Liver (tissue), 9 donors: ENCODE measurements around the gene ATP13A2. TPM values are rescaled to one million over a fixed set of nuclear protein-coding genes. Genes with fewer than 3 reads are reported as not detected.

Experiments used
- DNase-seq: peaks from one replicate; pipeline ENCODE4 v3.0.0-alpha.2; 2017; ENCODE audit warnings: low spot score
- H3K27ac ChIP-seq, 2 donors: one replicate each; pipeline ENCODE4 v1.7.0; 2013; ENCODE audit warnings: inconsistent platforms in 2 of 2, low read length in 2 of 2, control low read depth in 1 of 2, low read depth in 1 of 2, mild to moderate bottlenecking in 1 of 2
- H3K27me3 ChIP-seq, 4 donors: one replicate each; pipeline versions ENCODE4 v1.6.1 to v1.7.0; 2013; ENCODE audit warnings: low read length in 3 of 4, inconsistent platforms in 1 of 4, mild to moderate bottlenecking in 1 of 4, moderate library complexity in 1 of 4; ENCODE audit not compliant: control insufficient read depth in 4 of 4, insufficient read depth in 4 of 4
- H3K36me3 ChIP-seq, 4 donors: one replicate each; pipeline versions ENCODE4 v1.6.1 to v1.7.0; 2013; ENCODE audit warnings: low read length in 3 of 4, mild to moderate bottlenecking in 3 of 4, low read depth in 1 of 4, moderate library complexity in 1 of 4; ENCODE audit not compliant: control insufficient read depth in 4 of 4, insufficient read depth in 3 of 4
- H3K4me1 ChIP-seq, 4 donors: one replicate each; pipeline versions ENCODE4 v1.6.1 to v1.7.0; 2013; ENCODE audit warnings: low read length in 3 of 4, mild to moderate bottlenecking in 3 of 4, moderate library complexity in 1 of 4; ENCODE audit not compliant: control insufficient read depth in 4 of 4, insufficient read depth in 4 of 4
- H3K4me3 ChIP-seq, 3 donors: one replicate each; pipeline versions ENCODE4 v1.6.1 to v1.7.0; 2013; ENCODE audit warnings: low read length in 3 of 3, control low read depth in 1 of 3, low read depth in 1 of 3, mild to moderate bottlenecking in 1 of 3
- H3K9ac ChIP-seq, 2 donors: one replicate each; pipeline ENCODE4 v1.7.0; 2013; ENCODE audit warnings: low read length in 2 of 2, mild to moderate bottlenecking in 2 of 2, moderate library complexity in 2 of 2, control low read depth in 1 of 2, low read depth in 1 of 2
- H3K9me3 ChIP-seq, 4 donors: one replicate each; pipeline versions ENCODE4 v1.6.1 to v1.7.0; 2013; ENCODE audit warnings: low read length in 3 of 4; ENCODE audit not compliant: control insufficient read depth in 4 of 4
- ATF3 ChIP-seq: IDR thresholded peaks from 2 replicates; pipeline ENCODE4 v1.6.1; 2016; ENCODE audit warnings: antibody characterized with exemption
- FOXA1 ChIP-seq: IDR thresholded peaks from 2 replicates; pipeline ENCODE4 v1.6.1; 2016; ENCODE audit warnings: antibody characterized with exemption
- FOXA2 ChIP-seq: IDR thresholded peaks from 2 replicates; pipeline ENCODE4 v1.6.1; 2016; ENCODE audit warnings: antibody characterized with exemption
- HNF4A ChIP-seq, 2 donors: conservative IDR thresholded peaks; 2 replicates each; pipeline ENCODE4 v1.6.1; 2016; ENCODE audit warnings: antibody characterized with exemption in 2 of 2, mild to moderate bottlenecking in 2 of 2
- HNF4G ChIP-seq: IDR thresholded peaks from 2 replicates; pipeline ENCODE4 v1.6.1; 2016; ENCODE audit warnings: antibody characterized with exemption
- RAD21 ChIP-seq, 2 donors: IDR thresholded peaks; 2 replicates each; pipeline ENCODE4 v1.6.1; 2016; ENCODE audit warnings: antibody characterized with exemption in 2 of 2, mild to moderate bottlenecking in 2 of 2
- RXRA ChIP-seq, 2 donors: IDR thresholded peaks; 2 replicates each; pipeline ENCODE4 v1.6.1; 2017 to 2018; ENCODE audit warnings: antibody characterized with exemption in 2 of 2, mild to moderate bottlenecking in 1 of 2
- YY1 ChIP-seq: IDR thresholded peaks from 2 replicates; pipeline ENCODE4 v1.6.1; 2016; ENCODE audit warnings: antibody characterized with exemption, mild to moderate bottlenecking
- ZBTB33 ChIP-seq: IDR thresholded peaks from 2 replicates; pipeline ENCODE4 v1.6.1; 2016; ENCODE audit warnings: antibody characterized with exemption
- WGBS: extraction: QIAGEN DNeasy Blood & Tissue Kit; methylation state at CpG from one replicate; pipeline ENCODE4 v1.1.7; 2013; 5-methylcytosine and 5-hydroxymethylcytosine counted together
- polyA plus RNA-seq, 2 donors: library from polyadenylated mRNA; stranded (reverse) in 1 of 2; unstranded in 1 of 2; fragments of 200-250 nt in 1 of 2; fragments of >200 nt in 1 of 2; fragmentation: Nextera tagmentation in 1 of 2; extraction: Ambion mirVana in 1 of 2; gene quantifications; one replicate each; pipeline versions ENCODE4 v1.2.1 to v1.2.3, GENCODE V29; 2013 to 2015
- total RNA-seq, 2 donors: library from RNA; depleted of rRNA; stranded (reverse); fragments of >200 nt; gene quantifications; one replicate each; pipeline ENCODE4 v1.2.3, GENCODE V29; 2014
- TF ChIP-seq, protein P1 (sequence below): fragments of 150-350 bp; IDR thresholded peaks from 2 replicates; pipeline ENCODE4 v1.5.1; 2017; ENCODE audit warnings: improper control_type of control experiment, low read depth, low read length; ENCODE audit not compliant: missing input control
- TF ChIP-seq, protein P2 (sequence below): IDR thresholded peaks from 2 replicates; pipeline ENCODE4 v1.6.1; 2016; ENCODE audit warnings: antibody characterized with exemption
- TF ChIP-seq, protein P3 (sequence below): IDR thresholded peaks from 2 replicates; pipeline ENCODE4 v1.6.1; 2016; ENCODE audit warnings: antibody characterized with exemption, mild to moderate bottlenecking
- donor health status: healthy.
- donor health status: healthy.
- donor health status: healthy.
- donor health status: healthy.
- donor health status: healthy.

Gene ATP13A2
- total and polyA plus RNA-seq, 4 donors = 2.4 to 12.2 (median 8.1) TPM

DNA sequence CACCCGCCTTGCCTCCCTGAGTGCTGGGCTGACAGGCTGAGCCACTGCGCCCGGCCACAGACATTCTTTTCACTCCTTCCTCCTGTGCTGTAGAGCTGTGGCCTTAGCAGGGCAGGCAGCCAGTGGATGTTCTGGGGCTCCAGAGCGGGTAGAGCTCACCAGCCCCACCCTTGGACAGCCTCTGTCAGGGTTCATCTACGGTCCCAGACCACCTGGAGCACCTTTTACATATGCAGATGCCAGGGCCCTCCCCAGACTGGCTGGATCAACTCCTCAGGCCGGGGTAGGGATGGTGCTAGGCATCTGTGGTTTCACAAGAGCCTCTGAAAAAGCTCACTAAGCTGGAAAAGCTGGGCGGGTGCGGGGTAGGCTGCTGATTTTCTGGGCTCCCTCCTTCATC lies 4.6 kb downstream of the ATP13A2 start (continued):
- TF ChIP-seq, protein P1, sequence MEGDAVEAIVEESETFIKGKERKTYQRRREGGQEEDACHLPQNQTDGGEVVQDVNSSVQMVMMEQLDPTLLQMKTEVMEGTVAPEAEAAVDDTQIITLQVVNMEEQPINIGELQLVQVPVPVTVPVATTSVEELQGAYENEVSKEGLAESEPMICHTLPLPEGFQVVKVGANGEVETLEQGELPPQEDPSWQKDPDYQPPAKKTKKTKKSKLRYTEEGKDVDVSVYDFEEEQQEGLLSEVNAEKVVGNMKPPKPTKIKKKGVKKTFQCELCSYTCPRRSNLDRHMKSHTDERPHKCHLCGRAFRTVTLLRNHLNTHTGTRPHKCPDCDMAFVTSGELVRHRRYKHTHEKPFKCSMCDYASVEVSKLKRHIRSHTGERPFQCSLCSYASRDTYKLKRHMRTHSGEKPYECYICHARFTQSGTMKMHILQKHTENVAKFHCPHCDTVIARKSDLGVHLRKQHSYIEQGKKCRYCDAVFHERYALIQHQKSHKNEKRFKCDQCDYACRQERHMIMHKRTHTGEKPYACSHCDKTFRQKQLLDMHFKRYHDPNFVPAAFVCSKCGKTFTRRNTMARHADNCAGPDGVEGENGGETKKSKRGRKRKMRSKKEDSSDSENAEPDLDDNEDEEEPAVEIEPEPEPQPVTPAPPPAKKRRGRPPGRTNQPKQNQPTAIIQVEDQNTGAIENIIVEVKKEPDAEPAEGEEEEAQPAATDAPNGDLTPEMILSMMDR = no peak
- TF ChIP-seq, protein P2, sequence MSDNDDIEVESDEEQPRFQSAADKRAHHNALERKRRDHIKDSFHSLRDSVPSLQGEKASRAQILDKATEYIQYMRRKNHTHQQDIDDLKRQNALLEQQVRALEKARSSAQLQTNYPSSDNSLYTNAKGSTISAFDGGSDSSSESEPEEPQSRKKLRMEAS = no peak
- TF ChIP-seq ATF3 = no peak
- TF ChIP-seq YY1 = no peak

GRCh38 chr1:17005365-17005740 lies 6.4 kb downstream of the ATP13A2 start:
- WGBS = 96% methylated on average over 19 of the region's 19 CpGs
- Histone ChIP-seq H3K36me3 (peaks cover 0 to 25% (median 10%) of the 10 kb centered on the region in 4 donors), H3K27me3 (no peaks in the 10 kb centered on the region), H3K9me3 (no peaks in the 10 kb centered on the region), H3K9ac (no peak overlapping the region), H3K4me1 (peaks cover 0 to 4% (median 1%) of the 10 kb centered on the region in 4 donors), H3K4me3 (no peak overlapping the region), H3K27ac (no peak overlapping the region)
- TF ChIP-seq HNF4G = no peak
- no peak for TF ChIP-seq HNF4A (conservative IDR thresholded peaks at IDR 0.05)
- TF ChIP-seq, protein P3, sequence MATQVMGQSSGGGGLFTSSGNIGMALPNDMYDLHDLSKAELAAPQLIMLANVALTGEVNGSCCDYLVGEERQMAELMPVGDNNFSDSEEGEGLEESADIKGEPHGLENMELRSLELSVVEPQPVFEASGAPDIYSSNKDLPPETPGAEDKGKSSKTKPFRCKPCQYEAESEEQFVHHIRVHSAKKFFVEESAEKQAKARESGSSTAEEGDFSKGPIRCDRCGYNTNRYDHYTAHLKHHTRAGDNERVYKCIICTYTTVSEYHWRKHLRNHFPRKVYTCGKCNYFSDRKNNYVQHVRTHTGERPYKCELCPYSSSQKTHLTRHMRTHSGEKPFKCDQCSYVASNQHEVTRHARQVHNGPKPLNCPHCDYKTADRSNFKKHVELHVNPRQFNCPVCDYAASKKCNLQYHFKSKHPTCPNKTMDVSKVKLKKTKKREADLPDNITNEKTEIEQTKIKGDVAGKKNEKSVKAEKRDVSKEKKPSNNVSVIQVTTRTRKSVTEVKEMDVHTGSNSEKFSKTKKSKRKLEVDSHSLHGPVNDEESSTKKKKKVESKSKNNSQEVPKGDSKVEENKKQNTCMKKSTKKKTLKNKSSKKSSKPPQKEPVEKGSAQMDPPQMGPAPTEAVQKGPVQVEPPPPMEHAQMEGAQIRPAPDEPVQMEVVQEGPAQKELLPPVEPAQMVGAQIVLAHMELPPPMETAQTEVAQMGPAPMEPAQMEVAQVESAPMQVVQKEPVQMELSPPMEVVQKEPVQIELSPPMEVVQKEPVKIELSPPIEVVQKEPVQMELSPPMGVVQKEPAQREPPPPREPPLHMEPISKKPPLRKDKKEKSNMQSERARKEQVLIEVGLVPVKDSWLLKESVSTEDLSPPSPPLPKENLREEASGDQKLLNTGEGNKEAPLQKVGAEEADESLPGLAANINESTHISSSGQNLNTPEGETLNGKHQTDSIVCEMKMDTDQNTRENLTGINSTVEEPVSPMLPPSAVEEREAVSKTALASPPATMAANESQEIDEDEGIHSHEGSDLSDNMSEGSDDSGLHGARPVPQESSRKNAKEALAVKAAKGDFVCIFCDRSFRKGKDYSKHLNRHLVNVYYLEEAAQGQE = no peak
- TF ChIP-seq RAD21 (IDR thresholded peaks at IDR 0.05) = no peak
- DNase-seq = no peak

GRCh38 chr1:17004466-17005364 lies 7.0 kb downstream of the ATP13A2 start:
- H3K36me3 ChIP-seq = peaks cover 0 to 25% (median 10%) of the 10 kb centered on the region in 4 donors
- WGBS = 95% methylated on average over 24 of the region's 24 CpGs
- TF ChIP-seq FOXA2 = no peak
- TF ChIP-seq RAD21 (IDR thresholded peaks at IDR 0.05) = no peak
- TF ChIP-seq HNF4A (conservative IDR thresholded peaks at IDR 0.05) = no peak
- TF ChIP-seq, protein P3 = no peak
- no peak for TF ChIP-seq FOXA1
- TF ChIP-seq RXRA (IDR thresholded peaks at IDR 0.05) = no peak
- TF ChIP-seq YY1 = no peak
- TF ChIP-seq, protein P1 = no peak
- no peak for TF ChIP-seq ZBTB33
- no peak for TF ChIP-seq ATF3

More at GRCh38 chr1:17004466-17005364, 7.0 kb downstream of the ATP13A2 start:
- H3K9ac ChIP-seq = no peak overlapping the region
- no peaks in the 10 kb centered on the region for H3K27me3 ChIP-seq
- H3K4me3 ChIP-seq = no peak overlapping the region
- no peaks in the 10 kb centered on the region for H3K4me1 ChIP-seq
- H3K9me3 ChIP-seq = no peaks in the 10 kb centered on the region
- no peak overlapping the region for H3K27ac ChIP-seq
- DNase-seq = no peak
